Effector memory CD8-positive, alpha-beta T cell (primary cell): ENCODE measurements around the gene ZNF862.
"Not testable (repeated sequence)": the region's sequence is repeated elsewhere in the genome, so short reads cannot be mapped to it uniquely, and the experiment has no call there.

Experiments
- ATAC-seq: fragments of 150-1000 bp; cut with Tn5 transposase; replicated peaks from 2 replicates; pipeline ENCODE4 v1.10.0; 2021; ENCODE audit warnings: mild to moderate bottlenecking, moderate library complexity
- DNase-seq, 3 experiments: peaks; one replicate each; pipeline ENCODE4 v3.0.0; 2021
- H3K27ac Mint-ChIP-seq, 2 donors: one replicate each; pipeline ENCODE4 v1.8.0; 2022; ENCODE audit warnings: mild to moderate bottlenecking in 2 of 2, mixed read lengths in 2 of 2, moderate library complexity in 2 of 2
- H3K27me3 Mint-ChIP-seq, 2 donors: one replicate each; pipeline ENCODE4 v1.8.0; 2022; ENCODE audit warnings: mixed read lengths in 2 of 2
- H3K36me3 Mint-ChIP-seq: one replicate; pipeline ENCODE4 v1.8.0; 2022; ENCODE audit warnings: mild to moderate bottlenecking, moderate library complexity, mixed read lengths; ENCODE audit not compliant: insufficient read depth
- H3K4me1 Mint-ChIP-seq, 2 donors: one replicate each; pipeline ENCODE4 v1.8.0; 2022; ENCODE audit warnings: low read depth in 2 of 2, mixed read lengths in 2 of 2
- H3K4me3 Mint-ChIP-seq, 2 donors: one replicate each; pipeline ENCODE4 v1.8.0; 2022; ENCODE audit warnings: mild to moderate bottlenecking in 2 of 2, mixed read lengths in 2 of 2, moderate library complexity in 2 of 2
- H3K9me3 Mint-ChIP-seq, 2 donors: one replicate each; pipeline ENCODE4 v1.8.0; 2022; ENCODE audit warnings: mixed read lengths in 2 of 2

Gene ZNF862

GRCh38 chr7:149823631-149824199, 14.5 kb upstream of the ZNF862 start:
- Mint-ChIP-seq H3K4me3 (no peak overlapping the region), H3K36me3 (peaks cover 3% of the 10 kb centered on the region), H3K4me1 (no peaks in the 10 kb centered on the region), H3K27ac (no peak overlapping the region), H3K27me3 (peaks cover 0 to 22% of the 10 kb centered on the region in 2 donors), H3K9me3 (no peaks in the 10 kb centered on the region)
- ATAC-seq (no peak), DNase-seq (no peak)

GRCh38 chr7:149824301-149824741, 13.9 kb upstream of the ZNF862 start:
- no peaks in the 10 kb centered on the region for H3K4me1 Mint-ChIP-seq
- ATAC-seq (no peak), DNase-seq (no peak)
- peaks cover 0 to 22% of the 10 kb centered on the region in 2 donors for H3K27me3 Mint-ChIP-seq
- peaks cover 7% of the 10 kb centered on the region for H3K36me3 Mint-ChIP-seq
- H3K27ac Mint-ChIP-seq = no peak overlapping the region
- no peaks in the 10 kb centered on the region for H3K9me3 Mint-ChIP-seq
- H3K4me3 Mint-ChIP-seq = no peak overlapping the region

- H3K9me3 Mint-ChIP-seq = no peaks in the 10 kb centered on the region
- no peaks in the 10 kb centered on the region for H3K4me1 Mint-ChIP-seq
These were observed 13.2 kb upstream of the ZNF862 start for GRCh38 chr7:149824748-149825566.

GRCh38 chr7:149825567-149826343, 12.4 kb upstream of the ZNF862 start:
- Mint-ChIP-seq H3K4me1 (no peaks in the 10 kb centered on the region), H3K4me3 (no peak overlapping the region), H3K36me3 (peaks cover 7% of the 10 kb centered on the region), H3K27ac (no peak overlapping the region), H3K27me3 (peaks cover 6 to 28% of the 10 kb centered on the region in 2 donors), H3K9me3 (no peaks in the 10 kb centered on the region)
- ATAC-seq (no peak), DNase-seq (no peak)

More at GRCh38 chr7:149824748-149825566, 13.2 kb upstream of the ZNF862 start:
- DNase-seq = no peak
- Mint-ChIP-seq H3K27ac (no peak overlapping the region), H3K36me3 (peaks cover 7% of the 10 kb centered on the region), H3K4me3 (no peak overlapping the region), H3K27me3 (peaks cover 0 to 22% of the 10 kb centered on the region in 2 donors)
- ATAC-seq = no peak

GRCh38 chr7:149826344-149827088, 11.7 kb upstream of the ZNF862 start:
- H3K9me3 Mint-ChIP-seq = no peaks in the 10 kb centered on the region
- H3K4me1 Mint-ChIP-seq = no peaks in the 10 kb centered on the region
- peaks cover 7% of the 10 kb centered on the region for H3K36me3 Mint-ChIP-seq
- no peak for ATAC-seq
- H3K27ac Mint-ChIP-seq = no peak overlapping the region
- no peak overlapping the region for H3K4me3 Mint-ChIP-seq
- H3K27me3 Mint-ChIP-seq = peaks cover 12 to 36% of the 10 kb centered on the region in 2 donors
- DNase-seq = no peak

GRCh38 chr7:149827089-149827981, 10.8 kb upstream of the ZNF862 start:
- Mint-ChIP-seq H3K9me3 (no peaks in the 10 kb centered on the region), H3K4me1 (no peaks in the 10 kb centered on the region), H3K36me3 (peaks cover 4% of the 10 kb centered on the region), H3K27me3 (peaks cover 20 to 44% of the 10 kb centered on the region in 2 donors), H3K27ac (no peak overlapping the region), H3K4me3 (no peak overlapping the region)
- DNase-seq (no peak), ATAC-seq (no peak)

GRCh38 chr7:149828357-149829309, 9.5 kb upstream of the ZNF862 start:
- Mint-ChIP-seq H3K4me3 (no peak overlapping the region), H3K9me3 (no peaks in the 10 kb centered on the region), H3K27ac (peak overlapping the region in 1 of 2 donors; percentile 18), H3K36me3 (peaks cover 4% of the 10 kb centered on the region), H3K27me3 (peaks cover 29 to 47% of the 10 kb centered on the region in 2 donors), H3K4me1 (no peaks in the 10 kb centered on the region)
- no peak for DNase-seq
- no peak for ATAC-seq

- H3K27me3 Mint-ChIP-seq = peaks cover 44 to 66% of the 10 kb centered on the region in 2 donors
- not testable (repeated sequence) for DNase-seq, H3K4me3 Mint-ChIP-seq, H3K27ac Mint-ChIP-seq, H3K4me1 Mint-ChIP-seq, H3K9me3 Mint-ChIP-seq, H3K36me3 Mint-ChIP-seq, ATAC-seq
These were observed 7.6 kb upstream of the ZNF862 start for GRCh38 chr7:149830527-149830926.

GRCh38 chr7:149830997-149831740, 7.0 kb upstream of the ZNF862 start:
- Mint-ChIP-seq H3K4me1 (no peaks in the 10 kb centered on the region), H3K4me3 (no peak overlapping the region), H3K27ac (no peak overlapping the region), H3K27me3 (peaks cover 44 to 66% of the 10 kb centered on the region in 2 donors), H3K9me3 (no peaks in the 10 kb centered on the region), H3K36me3 (peaks cover 4% of the 10 kb centered on the region)
- ATAC-seq (no peak), DNase-seq (no peak)

GRCh38 chr7:149831741-149832219, 6.4 kb upstream of the ZNF862 start:
- Mint-ChIP-seq H3K27ac (no peak overlapping the region), H3K4me1 (no peaks in the 10 kb centered on the region), H3K27me3 (peaks cover 44 to 66% of the 10 kb centered on the region in 2 donors), H3K9me3 (no peaks in the 10 kb centered on the region), H3K36me3 (peaks cover 4% of the 10 kb centered on the region), H3K4me3 (no peak overlapping the region)
- ATAC-seq (no peak), DNase-seq (no peak)
